OCI-LY1 (cell line): ENCODE data around the gene PKN1.

Experiments
- CTCF ChIP-seq: fragments of 200-600 bp; sonication (generic), shearing (Covaris generic); IDR thresholded peaks from 2 replicates; pipeline ENCODE4 v1.5.1; 2017; ENCODE audit warnings: mild to moderate bottlenecking, antibody characterized with exemption, low read length, moderate library complexity, mixed read lengths
- EZH2 ChIP-seq: fragments of 200-600 bp; sonication (generic), shearing (Covaris generic); IDR thresholded peaks from 2 replicates; pipeline ENCODE4 v1.8.0; 2017; ENCODE audit warnings: borderline replicate concordance, mixed run types, mild to moderate bottlenecking, antibody characterized with exemption, low read length, moderate library complexity, mixed read lengths

- TF ChIP-seq CTCF (no peak), EZH2 (no peak)
Measured at GRCh38 chr19:14460935-14461334, 27.8 kb downstream of the PKN1 start.
